GM12865 (cell line): ENCODE results near the gene SYNDIG1.

ENCODE experiments used
- DNase-seq: peaks from one replicate; pipeline ENCODE4 v3.0.0; 2010; ENCODE audit warnings: low read depth
- H3K4me3 ChIP-seq: 2 replicates; pipeline ENCODE4 v1.5.1; 2011; ENCODE audit warnings: mild to moderate bottlenecking, low read depth, low read length, control low read depth
- TF ChIP-seq, protein P1 (sequence below): IDR thresholded peaks from 2 replicates; pipeline ENCODE4 v1.5.1; 2011; ENCODE audit warnings: low read length, control low read depth, low read depth, inconsistent platforms; ENCODE audit not compliant: insufficient read depth; ENCODE audit errors: missing control alignments

SYNDIG1 gene

GRCh38 chr20:24589815-24590177, 120.4 kb downstream of the SYNDIG1 start:
- DNase-seq, result no peak
- TF ChIP-seq, protein P1, sequence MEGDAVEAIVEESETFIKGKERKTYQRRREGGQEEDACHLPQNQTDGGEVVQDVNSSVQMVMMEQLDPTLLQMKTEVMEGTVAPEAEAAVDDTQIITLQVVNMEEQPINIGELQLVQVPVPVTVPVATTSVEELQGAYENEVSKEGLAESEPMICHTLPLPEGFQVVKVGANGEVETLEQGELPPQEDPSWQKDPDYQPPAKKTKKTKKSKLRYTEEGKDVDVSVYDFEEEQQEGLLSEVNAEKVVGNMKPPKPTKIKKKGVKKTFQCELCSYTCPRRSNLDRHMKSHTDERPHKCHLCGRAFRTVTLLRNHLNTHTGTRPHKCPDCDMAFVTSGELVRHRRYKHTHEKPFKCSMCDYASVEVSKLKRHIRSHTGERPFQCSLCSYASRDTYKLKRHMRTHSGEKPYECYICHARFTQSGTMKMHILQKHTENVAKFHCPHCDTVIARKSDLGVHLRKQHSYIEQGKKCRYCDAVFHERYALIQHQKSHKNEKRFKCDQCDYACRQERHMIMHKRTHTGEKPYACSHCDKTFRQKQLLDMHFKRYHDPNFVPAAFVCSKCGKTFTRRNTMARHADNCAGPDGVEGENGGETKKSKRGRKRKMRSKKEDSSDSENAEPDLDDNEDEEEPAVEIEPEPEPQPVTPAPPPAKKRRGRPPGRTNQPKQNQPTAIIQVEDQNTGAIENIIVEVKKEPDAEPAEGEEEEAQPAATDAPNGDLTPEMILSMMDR, result no peak
- no peak overlapping the region for H3K4me3 ChIP-seq

DNA sequence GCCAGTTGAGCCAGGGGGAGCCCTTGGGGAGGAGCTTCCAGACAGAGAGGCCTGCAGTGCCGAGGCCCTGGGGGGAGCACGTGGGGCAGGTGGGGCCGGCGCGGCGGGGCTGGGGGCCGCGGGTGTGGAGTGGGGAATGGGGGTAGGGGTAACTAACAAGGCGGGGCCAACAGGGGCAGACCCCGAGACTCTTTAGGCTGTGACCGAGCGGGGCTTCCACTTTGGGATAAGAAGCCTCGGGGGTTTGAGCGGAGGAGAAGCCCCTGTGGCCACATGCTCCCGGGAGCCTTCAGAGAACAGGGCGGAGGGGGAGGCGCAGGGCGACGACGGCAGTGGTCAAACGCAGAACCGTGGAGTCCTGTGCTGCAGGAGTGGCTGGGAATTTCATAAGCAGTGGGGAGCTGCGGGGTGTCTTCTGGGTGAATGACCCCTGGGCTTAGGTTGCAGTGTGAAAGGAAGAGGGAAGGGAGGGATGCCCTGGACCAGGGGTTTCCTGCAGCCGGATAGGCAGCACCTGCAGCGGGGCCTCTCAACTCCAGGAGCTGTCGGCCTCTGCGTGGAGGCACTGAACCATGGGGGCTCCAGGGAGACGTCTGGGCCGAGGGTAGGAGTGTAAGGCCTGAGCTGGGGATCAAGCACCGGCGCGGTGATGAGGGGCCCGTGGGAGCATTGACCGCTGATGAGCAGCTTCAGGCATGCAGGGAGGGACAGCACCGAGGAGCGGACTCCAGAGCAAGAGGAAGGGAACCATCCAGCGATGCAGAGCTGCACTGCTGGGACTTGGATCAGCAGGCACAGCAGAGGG, 121.0 kb downstream of the SYNDIG1 start:
- TF ChIP-seq, protein P1, result no peak
- DNase-seq, result no peak
- H3K4me3 ChIP-seq, result no peak overlapping the region

- DNase-seq, result no peak
- TF ChIP-seq, protein P1, result no peak
- H3K4me3 ChIP-seq, result no peak overlapping the region
Observed at GRCh38 chr20:24597051-24597450, 127.6 kb downstream of the SYNDIG1 start.

GRCh38 chr20:24598346-24598745, 128.9 kb downstream of the SYNDIG1 start:
- TF ChIP-seq, protein P1, result no peak
- no peak for DNase-seq
- H3K4me3 ChIP-seq, result no peak overlapping the region

GRCh38 chr20:24598996-24599395, 129.6 kb downstream of the SYNDIG1 start:
- H3K4me3 ChIP-seq, result no peak overlapping the region
- DNase-seq, result no peak
- TF ChIP-seq, protein P1, result no peak

GRCh38 chr20:24600012-24600411, 130.6 kb downstream of the SYNDIG1 start:
- H3K4me3 ChIP-seq, result no peak overlapping the region
- DNase-seq, result no peak
- TF ChIP-seq, protein P1, result no peak

DNA sequence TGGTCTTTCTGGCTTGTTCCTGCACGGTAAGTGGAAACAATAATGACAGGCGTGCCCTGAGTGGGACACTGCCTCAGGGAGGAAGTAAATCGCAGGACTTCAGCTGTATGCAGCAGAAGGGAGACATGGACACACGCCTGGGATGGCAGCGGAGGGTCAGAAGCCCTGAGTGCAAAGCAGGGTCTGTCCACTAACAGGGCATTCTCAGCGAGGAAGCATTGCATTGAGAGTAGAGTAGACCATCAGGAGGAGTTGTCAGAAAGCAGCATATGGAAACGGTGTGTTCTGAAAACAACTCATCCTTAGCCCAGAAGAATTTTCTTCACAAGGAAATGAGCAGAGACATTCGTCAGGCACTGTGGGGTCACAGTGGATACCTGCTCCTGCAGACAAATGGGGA, 134.0 kb downstream of the SYNDIG1 start:
- H3K4me3 ChIP-seq, result no peak overlapping the region
- TF ChIP-seq, protein P1, result no peak
- DNase-seq, result no peak
